Measurements from ENCODE around the gene CLDND1. TPM values are rescaled to one million over a fixed set of nuclear protein-coding genes. Genes with fewer than 3 reads are reported as not detected.

CLDND1 gene
- total RNA-seq (2021; ENCODE audit: unreplicated experiment) (77.3 TPM), Bru-seq, nascent RNA (percentile 73 among the genes with signal in this experiment), BruChase-seq, experiment 1, labeled RNA remaining after a 2-hour chase (percentile 86 among the genes with signal in this experiment), BruChase-seq, experiment 2, labeled RNA remaining after a 6-hour chase (percentile 92 among the genes with signal in this experiment)
- polyA plus RNA-seq (2012; ENCODE audit: insufficient read length) = 73.1 TPM
- long read RNA-seq, transcript CLDND1-201 (5 exons, 2,161 nt) = major isoform, 75 of 117 reads
- long read RNA-seq, partial matches to known transcripts = 5 of 117 reads
- long read RNA-seq, other reads (novel, unspliced or antisense) = 25 of 117 reads

DNA sequence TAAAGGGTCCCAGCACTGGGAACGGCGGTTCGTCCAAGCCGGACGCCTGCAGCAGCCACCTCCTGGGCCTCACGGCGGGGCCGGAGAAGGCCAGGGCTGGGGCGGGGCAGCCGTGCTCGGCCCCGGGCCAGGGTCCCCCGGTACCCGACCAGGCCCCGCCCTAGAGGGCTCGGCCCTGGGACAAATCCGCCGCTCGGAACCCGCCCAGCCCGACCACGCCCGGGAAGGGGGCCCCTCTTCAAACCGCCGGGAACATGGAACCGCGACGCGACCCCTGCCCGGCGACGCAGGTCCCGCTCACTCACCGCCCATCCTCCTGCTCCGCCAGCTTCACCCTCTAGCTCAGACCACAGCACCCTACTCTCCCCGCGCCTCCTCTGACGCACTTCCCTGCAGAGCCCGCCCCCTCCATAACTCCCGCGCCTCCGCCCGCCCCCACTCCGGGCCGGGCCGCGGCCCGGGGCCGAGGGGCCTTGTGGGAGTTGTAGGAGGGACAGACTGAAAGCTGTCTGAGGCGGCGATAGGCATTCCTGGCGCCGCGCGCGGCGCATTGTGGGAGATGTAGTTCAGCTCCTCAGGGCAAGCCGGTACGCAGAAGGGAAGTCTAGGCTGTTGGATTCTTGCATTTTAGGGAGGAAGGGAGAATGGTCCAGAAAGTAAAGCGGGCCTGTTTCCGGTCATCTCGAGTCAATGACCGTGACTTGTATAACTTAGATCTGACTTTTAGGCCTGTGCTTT, at the start of gene CLDND1:
CLDND1 (minus strand) TSS at position 359 of the 738 bp plus-strand sequence. CDS start 1,478 bp downstream, outside the sequence.
- CTCF ChIA-PET = no interaction called here
- TF ChIP-seq REST (IDR thresholded peaks at IDR 0.05; ENCODE audit: insufficient read depth in 1 of 2, low read depth in 2 of 2, low read length in 1 of 2) (no peak), CTCF (IDR thresholded peaks at IDR 0.05) (no peak), SIN3A (IDR thresholded peaks at IDR 0.05; ENCODE audit: borderline replicate concordance, insufficient read depth, low read depth, low read length) (0 out of 2 replicates have a peak, but pooled peaks have one; percentile 49), TCF7L2 (IDR thresholded peaks at IDR 0.05; ENCODE audit: low read depth, low read length) (no peak), POLR2AphosphoS5 (IDR thresholded peaks at IDR 0.05; ENCODE audit: low read depth, low read length) (peak; percentile 86)
- DNase-seq (ENCODE audit: low read depth, low spot score) (peak; percentile 92), ATAC-seq (peak; percentile 100)
- in situ Hi-C loops (cut with HindIII; ENCODE audit: low pct_unique_long_range_greater_than_20kb, low sequenced_read_pairs) (no loop called here), intact Hi-C loops (cut with micrococcal nuclease; ENCODE audit: unreplicated experiment) (no loop called here)
- POLR2A ChIA-PET = no interaction called here
- H3K4me3 ChIP-seq (ENCODE audit: low read depth in 2 of 2, low read length in 2 of 2) = peak within 1 kb of the TSS; percentile 77 to 98
- peak within 1 kb of the TSS; percentile 92 for H3K27ac ChIP-seq (ENCODE audit: low read length)
- peaks cover 38% of the 10 kb centered on the region for H3K36me3 ChIP-seq (ENCODE audit: control insufficient read depth, insufficient read depth, low read length)
- no peaks in the 10 kb centered on the region for H3K27me3 ChIP-seq (ENCODE audit: control insufficient read depth, insufficient read depth, low read length)
- BruUV-seq (replicated peaks) = no TSS peak
- H3K9me3 ChIP-seq (ENCODE audit: control insufficient read depth, insufficient read depth, low read depth, low read length) = no peaks in the 10 kb centered on the region
- H3K4me1 ChIP-seq (ENCODE audit: control insufficient read depth, insufficient read depth, low read length) = peaks cover 13% of the 10 kb centered on the region

DNA sequence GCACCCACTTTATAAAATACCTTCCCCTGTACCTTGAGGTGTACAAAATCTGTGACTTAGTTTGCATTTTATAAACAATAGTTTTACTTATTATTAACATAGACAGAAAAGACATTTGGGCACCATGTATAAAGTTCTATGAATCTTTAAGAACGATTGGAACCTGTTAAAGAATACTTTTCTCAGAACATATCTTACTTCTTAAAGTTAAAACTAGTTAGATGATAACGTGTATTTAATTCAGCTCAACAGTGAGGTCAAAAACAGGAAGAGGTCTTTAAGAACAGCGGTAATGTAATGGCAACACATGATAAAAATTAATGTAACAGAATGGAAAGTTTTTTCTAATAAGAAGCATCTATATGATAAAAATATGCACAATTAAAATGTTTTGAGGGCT, 45.7 kb upstream of the CLDND1 start:
- Histone ChIP-seq H3K9me3 (ENCODE audit: control insufficient read depth, insufficient read depth, low read depth, low read length) (no peaks in the 10 kb centered on the region), H3K27me3 (ENCODE audit: control insufficient read depth, insufficient read depth, low read length) (peaks cover 6% of the 10 kb centered on the region; the same call in 1 of the 2 replicates), H3K4me1 (ENCODE audit: control insufficient read depth, insufficient read depth, low read length) (no peaks in the 10 kb centered on the region), H3K27ac (ENCODE audit: low read length) (no peak overlapping the region), H3K36me3 (ENCODE audit: control insufficient read depth, insufficient read depth, low read length) (no peaks in the 10 kb centered on the region), H3K4me3 (ENCODE audit: low read depth in 2 of 2, low read length in 2 of 2) (no peak overlapping the region)
- ATAC-seq = no peak
- POLR2A ChIA-PET = no interaction called here
- CTCF ChIA-PET = no interaction called here
- TF ChIP-seq TCF7L2 (IDR thresholded peaks at IDR 0.05; ENCODE audit: low read depth, low read length) (no peak), REST (IDR thresholded peaks at IDR 0.05; ENCODE audit: insufficient read depth in 1 of 2, low read depth in 2 of 2, low read length in 1 of 2) (no peak), CTCF (IDR thresholded peaks at IDR 0.05) (no peak), SIN3A (IDR thresholded peaks at IDR 0.05; ENCODE audit: borderline replicate concordance, insufficient read depth, low read depth, low read length) (no peak), POLR2AphosphoS5 (IDR thresholded peaks at IDR 0.05; ENCODE audit: low read depth, low read length) (no peak)
- intact Hi-C loops (cut with micrococcal nuclease; ENCODE audit: unreplicated experiment) = no loop called here
- DNase-seq (ENCODE audit: low read depth, low spot score) = no peak
- no TSS peak for BruUV-seq (replicated peaks)
- in situ Hi-C loops (cut with HindIII; ENCODE audit: low pct_unique_long_range_greater_than_20kb, low sequenced_read_pairs) = no loop called here

All from Panc1 (cell line).